ENCODE results near the gene LAMA1. TPM values are rescaled to one million over a fixed set of nuclear protein-coding genes. Genes with fewer than 3 reads are reported as not detected.

LAMA1 gene
- total and polyA plus RNA-seq, 7 experiments from 2014 or later: not detected

DNA sequence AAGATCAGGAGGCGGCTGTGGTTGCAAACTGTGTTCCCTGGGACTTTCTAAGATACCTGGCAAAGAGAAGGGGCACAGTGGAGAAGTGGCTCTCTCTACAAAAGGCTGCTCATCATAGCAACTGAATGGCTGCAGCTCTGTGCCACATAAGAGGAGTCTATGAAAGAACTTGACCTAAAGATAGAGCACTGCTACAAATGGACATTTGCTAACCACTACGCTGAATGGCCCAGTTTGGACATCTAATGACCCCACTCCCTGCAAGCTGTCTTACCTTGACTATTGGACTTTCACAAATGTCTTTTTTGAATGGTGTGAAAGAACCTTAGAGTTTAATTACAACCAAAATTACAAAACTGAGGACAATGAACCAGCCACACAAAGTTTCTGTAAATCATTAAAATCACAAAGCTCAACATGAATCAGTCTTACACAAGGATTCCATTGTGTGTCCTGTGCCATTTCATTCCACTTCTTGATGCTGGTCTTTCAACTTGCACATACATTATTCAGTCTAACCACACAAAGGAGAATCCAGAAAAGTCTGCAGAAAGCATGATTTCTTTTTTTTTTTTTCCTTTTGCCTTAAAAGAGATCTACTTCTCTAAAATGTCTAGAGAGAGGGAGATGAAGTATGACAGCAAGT lies 154.0 kb downstream of the LAMA1 start:
- intact Hi-C loops (cut with micrococcal nuclease): no loop called here
- Histone ChIP-seq H3K27me3 (ENCODE audit: control insufficient read depth in 2 of 2, insufficient read depth in 2 of 2, low read length in 2 of 2) (no peaks in the 10 kb centered on the region), H3K4me3 (ENCODE audit: low read length) (no peak overlapping the region), H3K4me1 (ENCODE audit: control insufficient read depth in 2 of 2, insufficient read depth in 2 of 2, low read length in 2 of 2) (no peaks in the 10 kb centered on the region), H3K27ac (ENCODE audit: low read depth, low read length) (no peak overlapping the region), H3K9me3 (ENCODE audit: control insufficient read depth in 2 of 3, low read length in 3 of 3) (no peaks in the 10 kb centered on the region), H3K36me3 (ENCODE audit: control insufficient read depth in 2 of 3, insufficient read depth in 3 of 3, low read length in 3 of 3) (no peaks in the 10 kb centered on the region)
- Mint-ChIP-seq H3K27me3 (no peaks in the 10 kb centered on the region), H3K36me3 (no peaks in the 10 kb centered on the region), H3K4me1 (no peaks in the 10 kb centered on the region), H3K4me3 (no peak overlapping the region), H3K27ac (no peak overlapping the region), H3K9me3 (peaks cover 2 to 8% (median 5%) of the 10 kb centered on the region in 11 donors)
- no peak for ATAC-seq
- CTCF ChIA-PET: no interaction called here
- no peak for DNase-seq
- POLR2A ChIA-PET: no interaction called here

DNA sequence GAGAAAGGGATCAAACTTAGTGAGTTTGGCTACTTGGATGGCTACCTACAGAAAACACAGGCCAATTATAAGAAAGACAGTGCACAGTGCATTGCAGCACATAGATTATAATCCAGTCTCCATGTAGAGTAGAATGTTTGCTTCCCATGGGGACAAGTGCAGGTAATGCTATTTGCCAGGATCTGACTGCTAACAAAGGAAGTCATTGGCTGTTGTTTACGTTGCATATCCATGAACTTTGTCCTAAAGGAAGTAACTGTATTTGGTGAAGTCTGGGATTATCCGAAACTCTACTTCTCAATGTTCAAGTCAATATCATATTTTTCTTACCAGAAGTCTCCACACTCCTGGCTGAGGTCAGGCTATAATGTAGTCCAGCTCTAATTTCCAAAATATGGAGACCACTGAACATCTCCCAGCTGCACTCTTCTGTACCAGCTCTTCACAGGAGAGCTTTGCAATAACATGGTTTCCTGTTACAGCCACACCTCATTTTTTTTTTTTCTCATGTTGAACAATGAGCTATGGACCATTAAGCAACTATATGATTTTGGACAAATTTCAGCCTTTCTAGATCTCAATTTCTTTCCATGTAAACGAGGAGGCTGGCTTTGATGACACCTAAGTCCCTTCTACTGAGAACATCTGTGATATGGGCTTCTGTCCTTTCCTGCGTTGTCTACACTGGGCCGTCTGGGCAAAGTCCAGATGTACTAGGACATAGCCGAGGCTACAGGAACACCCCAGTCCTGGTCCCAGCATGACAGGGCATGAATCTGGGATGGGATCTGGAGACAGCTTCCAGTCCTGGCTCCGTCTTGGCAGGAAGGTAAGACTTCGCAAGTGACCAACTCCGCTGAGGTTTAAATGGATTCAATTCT lies 154.8 kb downstream of the LAMA1 start:
- no peaks in the 10 kb centered on the region for H3K27me3 Mint-ChIP-seq
- no peaks in the 10 kb centered on the region for H3K36me3 Mint-ChIP-seq
- DNase-seq (no peak), ATAC-seq (no peak)
- Histone ChIP-seq H3K4me1 (ENCODE audit: control insufficient read depth in 2 of 2, insufficient read depth in 2 of 2, low read length in 2 of 2) (no peaks in the 10 kb centered on the region), H3K9me3 (ENCODE audit: control insufficient read depth in 2 of 3, low read length in 3 of 3) (no peaks in the 10 kb centered on the region), H3K36me3 (ENCODE audit: control insufficient read depth in 2 of 3, insufficient read depth in 3 of 3, low read length in 3 of 3) (no peaks in the 10 kb centered on the region), H3K27me3 (ENCODE audit: control insufficient read depth in 2 of 2, insufficient read depth in 2 of 2, low read length in 2 of 2) (no peaks in the 10 kb centered on the region), H3K4me3 (ENCODE audit: low read length) (no peak overlapping the region), H3K27ac (ENCODE audit: low read depth, low read length) (no peak overlapping the region)
- ChIA-PET CTCF (no interaction called here), POLR2A (no interaction called here)
- no peak overlapping the region for H3K27ac Mint-ChIP-seq
- intact Hi-C loops (cut with micrococcal nuclease): no loop called here
- no peaks in the 10 kb centered on the region for H3K4me1 Mint-ChIP-seq
- H3K9me3 Mint-ChIP-seq: peaks cover 2 to 8% (median 5%) of the 10 kb centered on the region in 11 donors
- H3K4me3 Mint-ChIP-seq: no peak overlapping the region

DNA sequence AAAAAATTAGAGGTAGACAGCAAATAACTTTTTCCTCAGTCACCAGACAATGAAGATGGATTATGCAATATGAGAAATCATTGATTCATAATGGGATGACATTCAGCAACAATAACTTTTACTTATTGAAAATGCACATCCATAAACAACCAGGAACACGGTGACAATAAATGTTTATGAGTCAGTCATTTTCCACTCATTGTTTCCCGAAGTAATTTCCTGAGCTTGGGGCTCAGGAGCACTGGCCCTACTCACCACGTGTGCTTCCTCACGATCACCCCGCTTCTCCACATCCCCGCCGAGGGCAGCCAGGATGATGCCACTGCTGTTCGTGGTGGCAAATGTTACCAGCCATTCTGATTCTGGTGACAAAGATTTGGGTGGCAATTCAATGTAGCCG lies 156.3 kb downstream of the LAMA1 start:
- H3K4me3 Mint-ChIP-seq: no peak overlapping the region
- ATAC-seq: no peak
- CTCF ChIA-PET: no interaction called here

DNA sequence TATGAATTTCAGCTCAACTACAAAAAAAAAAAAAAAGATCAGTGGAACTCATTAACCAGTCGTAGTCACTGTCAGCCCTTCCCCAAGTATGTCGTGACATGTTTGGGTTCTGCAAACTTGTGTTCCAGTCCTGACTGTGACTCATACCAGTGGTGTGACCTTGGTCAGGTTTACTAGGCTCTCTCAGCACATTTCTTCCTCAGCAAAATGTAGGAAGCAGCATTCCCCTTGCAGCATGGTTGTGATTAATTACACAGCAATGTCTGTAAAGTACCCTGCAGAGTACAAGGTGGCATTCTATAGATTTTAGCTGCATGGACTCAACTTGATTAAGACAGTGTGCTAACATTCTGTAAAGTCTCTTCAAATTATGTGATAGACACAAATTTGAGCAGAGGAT lies 156.9 kb downstream of the LAMA1 start:
- Mint-ChIP-seq H3K4me1 (no peaks in the 10 kb centered on the region), H3K27me3 (no peaks in the 10 kb centered on the region), H3K36me3 (no peaks in the 10 kb centered on the region), H3K9me3 (peaks cover 2 to 8% (median 5%) of the 10 kb centered on the region in 11 donors), H3K4me3 (no peak overlapping the region), H3K27ac (no peak overlapping the region)
- no peaks in the 10 kb centered on the region for H3K27me3 ChIP-seq (ENCODE audit: control insufficient read depth in 2 of 2, insufficient read depth in 2 of 2, low read length in 2 of 2)
- ChIA-PET CTCF (no interaction called here), POLR2A (no interaction called here)
- no peaks in the 10 kb centered on the region for H3K36me3 ChIP-seq (ENCODE audit: control insufficient read depth in 2 of 3, insufficient read depth in 3 of 3, low read length in 3 of 3)
- ATAC-seq (no peak), DNase-seq (no peak)
- H3K4me3 ChIP-seq (ENCODE audit: low read length): no peak overlapping the region
- H3K27ac ChIP-seq (ENCODE audit: low read depth, low read length): no peak overlapping the region
- H3K4me1 ChIP-seq (ENCODE audit: control insufficient read depth in 2 of 2, insufficient read depth in 2 of 2, low read length in 2 of 2): no peaks in the 10 kb centered on the region
- intact Hi-C loops (cut with micrococcal nuclease): no loop called here
- H3K9me3 ChIP-seq (ENCODE audit: control insufficient read depth in 2 of 3, low read length in 3 of 3): no peaks in the 10 kb centered on the region

More for the DNA sequence above, 156.3 kb downstream of the LAMA1 start:
- POLR2A ChIA-PET: no interaction called here
- no peaks in the 10 kb centered on the region for H3K4me1 ChIP-seq (ENCODE audit: control insufficient read depth in 2 of 2, insufficient read depth in 2 of 2, low read length in 2 of 2)
- no peaks in the 10 kb centered on the region for H3K27me3 ChIP-seq (ENCODE audit: control insufficient read depth in 2 of 2, insufficient read depth in 2 of 2, low read length in 2 of 2)
- no peak overlapping the region for H3K27ac ChIP-seq (ENCODE audit: low read depth, low read length)
- no peaks in the 10 kb centered on the region for H3K36me3 ChIP-seq (ENCODE audit: control insufficient read depth in 2 of 3, insufficient read depth in 3 of 3, low read length in 3 of 3)
- Mint-ChIP-seq H3K27ac (no peak overlapping the region), H3K36me3 (no peaks in the 10 kb centered on the region), H3K4me1 (no peaks in the 10 kb centered on the region), H3K27me3 (no peaks in the 10 kb centered on the region), H3K9me3 (peaks cover 2 to 8% (median 5%) of the 10 kb centered on the region in 11 donors)
- no peak overlapping the region for H3K4me3 ChIP-seq (ENCODE audit: low read length)
- DNase-seq: no peak
- H3K9me3 ChIP-seq (ENCODE audit: control insufficient read depth in 2 of 3, low read length in 3 of 3): no peaks in the 10 kb centered on the region
- intact Hi-C loops (cut with micrococcal nuclease): no loop called here

DNA sequence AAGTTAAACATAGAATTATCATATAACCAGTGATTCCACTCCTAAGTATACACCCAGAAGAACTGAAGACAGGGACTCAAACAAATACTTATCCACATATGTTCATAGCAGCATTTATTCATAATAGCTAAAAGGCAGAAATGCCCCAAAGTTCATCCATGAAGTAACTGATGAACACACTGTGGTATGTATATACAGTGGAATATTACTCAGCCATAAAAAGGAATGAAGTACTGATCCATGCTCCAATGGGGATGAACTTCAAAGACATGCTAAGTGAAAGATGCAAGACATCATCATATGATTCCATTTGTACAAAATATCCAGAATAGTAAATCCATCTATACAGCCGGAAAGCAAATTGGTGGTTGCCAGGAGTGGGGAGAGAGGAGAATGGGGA lies 157.5 kb downstream of the LAMA1 start:
- no peaks in the 10 kb centered on the region for H3K36me3 Mint-ChIP-seq
- no peaks in the 10 kb centered on the region for H3K27me3 Mint-ChIP-seq
- no peaks in the 10 kb centered on the region for H3K36me3 ChIP-seq (ENCODE audit: control insufficient read depth in 2 of 3, insufficient read depth in 3 of 3, low read length in 3 of 3)
- DNase-seq (no peak), ATAC-seq (no peak)
- no peak overlapping the region for H3K4me3 ChIP-seq (ENCODE audit: low read length)
- H3K27ac Mint-ChIP-seq: no peak overlapping the region
- no peaks in the 10 kb centered on the region for H3K9me3 ChIP-seq (ENCODE audit: control insufficient read depth in 2 of 3, low read length in 3 of 3)
- H3K9me3 Mint-ChIP-seq: peaks cover 2 to 8% (median 5%) of the 10 kb centered on the region in 11 donors
- no peaks in the 10 kb centered on the region for H3K4me1 Mint-ChIP-seq
- H3K4me1 ChIP-seq (ENCODE audit: control insufficient read depth in 2 of 2, insufficient read depth in 2 of 2, low read length in 2 of 2): no peaks in the 10 kb centered on the region
- POLR2A ChIA-PET: no interaction called here
- no peaks in the 10 kb centered on the region for H3K27me3 ChIP-seq (ENCODE audit: control insufficient read depth in 2 of 2, insufficient read depth in 2 of 2, low read length in 2 of 2)
- H3K4me3 Mint-ChIP-seq: no peak overlapping the region
- no peak overlapping the region for H3K27ac ChIP-seq (ENCODE audit: low read depth, low read length)
- CTCF ChIA-PET: no interaction called here
- intact Hi-C loops (cut with micrococcal nuclease): no loop called here

DNA sequence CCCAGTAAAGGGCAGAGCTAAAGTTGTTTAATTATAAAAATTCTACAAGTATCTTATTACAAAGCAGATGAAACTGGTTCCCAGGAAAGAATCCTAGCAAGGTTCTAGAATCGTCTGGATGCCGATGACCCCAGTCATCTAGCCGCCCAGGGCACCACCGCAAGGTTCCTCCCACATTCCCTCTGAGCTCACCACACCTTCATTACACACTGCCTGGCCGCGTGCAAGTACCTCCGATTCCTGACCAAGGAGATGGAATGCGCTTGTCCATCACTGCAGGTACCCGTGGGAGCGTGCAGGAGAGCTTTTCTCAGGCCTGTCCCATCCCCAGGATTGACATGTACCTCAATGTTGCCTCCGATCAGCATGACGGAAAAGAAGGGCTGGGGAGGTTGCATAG lies 158.5 kb downstream of the LAMA1 start:
- Mint-ChIP-seq H3K27me3 (no peaks in the 10 kb centered on the region), H3K36me3 (no peaks in the 10 kb centered on the region), H3K4me1 (no peaks in the 10 kb centered on the region), H3K27ac (no peak overlapping the region), H3K4me3 (no peak overlapping the region), H3K9me3 (peaks cover 2 to 13% (median 6%) of the 10 kb centered on the region in 11 donors)
- CTCF ChIA-PET: no interaction called here
- H3K27me3 ChIP-seq (ENCODE audit: control insufficient read depth in 2 of 2, insufficient read depth in 2 of 2, low read length in 2 of 2): no peaks in the 10 kb centered on the region
- no peak overlapping the region for H3K27ac ChIP-seq (ENCODE audit: low read depth, low read length)
- H3K4me3 ChIP-seq (ENCODE audit: low read length): no peak overlapping the region
- no peaks in the 10 kb centered on the region for H3K36me3 ChIP-seq (ENCODE audit: control insufficient read depth in 2 of 3, insufficient read depth in 3 of 3, low read length in 3 of 3)
- no peaks in the 10 kb centered on the region for H3K9me3 ChIP-seq (ENCODE audit: control insufficient read depth in 2 of 3, low read length in 3 of 3)
- DNase-seq: no peak
- no peak for ATAC-seq
- no peaks in the 10 kb centered on the region for H3K4me1 ChIP-seq (ENCODE audit: control insufficient read depth in 2 of 2, insufficient read depth in 2 of 2, low read length in 2 of 2)
- POLR2A ChIA-PET: no interaction called here
- intact Hi-C loops (cut with micrococcal nuclease): no loop called here

DNA sequence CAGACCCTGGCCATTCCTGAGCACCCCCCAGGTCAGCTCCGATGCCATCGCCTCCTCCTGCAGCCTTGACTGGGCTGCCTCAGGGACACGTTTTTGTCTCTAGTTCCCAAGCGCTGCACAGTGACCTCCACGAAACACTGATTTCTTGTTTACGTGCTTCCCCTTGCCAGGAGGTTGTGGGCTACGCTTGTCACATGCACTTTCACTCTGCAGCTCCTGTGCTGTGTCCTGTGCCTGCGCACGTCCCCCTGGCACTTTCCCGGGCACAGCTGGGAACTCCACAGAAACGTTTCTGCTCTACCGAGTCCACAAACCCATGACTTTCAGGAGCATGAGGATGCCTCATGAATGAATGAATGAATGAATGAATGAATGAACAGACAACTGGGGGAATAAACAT lies 160.6 kb downstream of the LAMA1 start:
- no peaks in the 10 kb centered on the region for H3K4me1 Mint-ChIP-seq

More for the DNA sequence above, 160.6 kb downstream of the LAMA1 start:
- Histone ChIP-seq H3K9me3 (ENCODE audit: control insufficient read depth in 2 of 3, low read length in 3 of 3) (no peaks in the 10 kb centered on the region), H3K36me3 (ENCODE audit: control insufficient read depth in 2 of 3, insufficient read depth in 3 of 3, low read length in 3 of 3) (no peaks in the 10 kb centered on the region), H3K4me3 (ENCODE audit: low read length) (no peak overlapping the region), H3K27me3 (ENCODE audit: control insufficient read depth in 2 of 2, insufficient read depth in 2 of 2, low read length in 2 of 2) (no peaks in the 10 kb centered on the region), H3K27ac (ENCODE audit: low read depth, low read length) (no peak overlapping the region), H3K4me1 (ENCODE audit: control insufficient read depth in 2 of 2, insufficient read depth in 2 of 2, low read length in 2 of 2) (no peaks in the 10 kb centered on the region)
- peaks cover 2 to 15% (median 7%) of the 10 kb centered on the region in 11 donors for H3K9me3 Mint-ChIP-seq
- DNase-seq: no peak
- intact Hi-C loops (cut with micrococcal nuclease): no loop called here
- H3K36me3 Mint-ChIP-seq: no peaks in the 10 kb centered on the region
- POLR2A ChIA-PET: no interaction called here
- no peaks in the 10 kb centered on the region for H3K27me3 Mint-ChIP-seq
- no peak for ATAC-seq
- no peak overlapping the region for H3K4me3 Mint-ChIP-seq
- CTCF ChIA-PET: no interaction called here
- no peak overlapping the region for H3K27ac Mint-ChIP-seq

Measured in naive thymus-derived CD4-positive, alpha-beta T cell (primary cell).